Measurements from ENCODE around the gene RTKN2.

DNA sequence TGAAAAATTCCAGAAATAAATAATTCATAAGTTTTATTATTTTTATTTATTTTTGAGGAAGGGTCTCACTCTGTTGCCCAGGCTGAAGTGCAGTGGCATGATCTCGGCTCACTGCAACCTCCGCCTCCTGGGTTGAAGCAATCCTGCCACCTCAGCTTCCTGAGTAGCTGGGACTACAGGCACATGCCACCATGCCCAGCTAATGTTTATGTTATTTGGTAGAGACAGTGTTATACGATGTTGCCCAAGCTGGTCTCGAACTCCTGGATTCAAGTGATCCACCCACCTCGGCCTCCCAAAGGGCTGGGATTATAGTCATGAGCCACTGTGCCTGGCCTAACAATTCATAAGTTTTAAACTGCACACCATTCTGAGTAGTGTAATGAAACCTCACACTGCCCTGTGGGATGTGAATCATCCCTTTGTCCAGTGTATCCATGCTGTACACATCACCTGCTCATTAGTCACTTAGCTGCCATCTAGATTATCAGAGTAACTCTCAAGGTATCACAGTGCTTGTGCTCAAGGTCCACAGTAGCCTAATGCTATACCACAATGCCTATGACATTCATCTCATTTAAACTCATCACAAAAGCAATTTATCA is 17.9 kb downstream of the RTKN2 start:
- TF ChIP-seq, protein P1, sequence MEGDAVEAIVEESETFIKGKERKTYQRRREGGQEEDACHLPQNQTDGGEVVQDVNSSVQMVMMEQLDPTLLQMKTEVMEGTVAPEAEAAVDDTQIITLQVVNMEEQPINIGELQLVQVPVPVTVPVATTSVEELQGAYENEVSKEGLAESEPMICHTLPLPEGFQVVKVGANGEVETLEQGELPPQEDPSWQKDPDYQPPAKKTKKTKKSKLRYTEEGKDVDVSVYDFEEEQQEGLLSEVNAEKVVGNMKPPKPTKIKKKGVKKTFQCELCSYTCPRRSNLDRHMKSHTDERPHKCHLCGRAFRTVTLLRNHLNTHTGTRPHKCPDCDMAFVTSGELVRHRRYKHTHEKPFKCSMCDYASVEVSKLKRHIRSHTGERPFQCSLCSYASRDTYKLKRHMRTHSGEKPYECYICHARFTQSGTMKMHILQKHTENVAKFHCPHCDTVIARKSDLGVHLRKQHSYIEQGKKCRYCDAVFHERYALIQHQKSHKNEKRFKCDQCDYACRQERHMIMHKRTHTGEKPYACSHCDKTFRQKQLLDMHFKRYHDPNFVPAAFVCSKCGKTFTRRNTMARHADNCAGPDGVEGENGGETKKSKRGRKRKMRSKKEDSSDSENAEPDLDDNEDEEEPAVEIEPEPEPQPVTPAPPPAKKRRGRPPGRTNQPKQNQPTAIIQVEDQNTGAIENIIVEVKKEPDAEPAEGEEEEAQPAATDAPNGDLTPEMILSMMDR (IDR thresholded peaks at IDR 0.05; ENCODE audit: poor library complexity) = no peak
- no peak for TF ChIP-seq EZH2 (IDR thresholded peaks at IDR 0.05; ENCODE audit: borderline replicate concordance)

Measured in hepatocyte (in vitro differentiated cells).